ENCODE data around the gene USP47.

GRCh38 chr11:11985016-11985715 lies 143.4 kb downstream of the USP47 start:
- TF ChIP-seq CTCF (IDR thresholded peaks at IDR 0.05; ENCODE audit: poor library complexity, severe bottlenecking) (no peak), POLR2AphosphoS5 (IDR thresholded peaks at IDR 0.05) (no peak), EP300 (conservative IDR thresholded peaks at IDR 0.05; ENCODE audit: poor library complexity, severe bottlenecking) (no peak), MXI1 (conservative IDR thresholded peaks at IDR 0.05; ENCODE audit: poor library complexity, severe bottlenecking) (no peak), RAD21 (conservative IDR thresholded peaks at IDR 0.05) (no peak)
